GM06990 (cell line): Measurements from ENCODE around the gene DMD.

Source experiments
- DNase-seq: peaks from one replicate; pipeline ENCODE4 v3.0.0-alpha.2; 2011; ENCODE audit not compliant: insufficient read length; ENCODE audit errors: extremely low read depth
- H3K27me3 ChIP-seq: replicated peaks from 2 replicates; pipeline ENCODE4 v1.6.0; 2011; ENCODE audit warnings: low read length; ENCODE audit not compliant: control insufficient read depth, insufficient read depth
- H3K36me3 ChIP-seq: 2 replicates; pipeline ENCODE4 v1.5.1; 2011; ENCODE audit warnings: low read length; ENCODE audit not compliant: control insufficient read depth, insufficient read depth
- H3K4me3 ChIP-seq: replicated peaks from 2 replicates; pipeline ENCODE4 v1.5.1; 2011; ENCODE audit warnings: low read depth, mild to moderate bottlenecking, control low read depth, low read length
- CTCF ChIP-seq: IDR thresholded peaks from 2 replicates; pipeline ENCODE4 v1.5.1; 2011; ENCODE audit warnings: low read length, control low read depth, mild to moderate bottlenecking, inconsistent platforms; ENCODE audit not compliant: insufficient read depth, poor library complexity, severe bottlenecking

Gene DMD

GRCh38 chrX:33205321-33205720 is 6.0 kb downstream of the DMD start:
- no peak for DNase-seq
- TF ChIP-seq CTCF = no peak
- Histone ChIP-seq H3K27me3 (no peaks in the 10 kb centered on the region), H3K36me3 (no peaks in the 10 kb centered on the region), H3K4me3 (no peak overlapping the region)

GRCh38 chrX:33204889-33205288 is 6.5 kb downstream of the DMD start:
- TF ChIP-seq CTCF = no peak
- H3K27me3 ChIP-seq = no peaks in the 10 kb centered on the region
- DNase-seq = no peak
- no peaks in the 10 kb centered on the region for H3K36me3 ChIP-seq
- H3K4me3 ChIP-seq = no peak overlapping the region

GRCh38 chrX:33198561-33199279 is 12.6 kb downstream of the DMD start:
- no peak for TF ChIP-seq CTCF
- DNase-seq = no peak
- Histone ChIP-seq H3K4me3 (no peak overlapping the region), H3K27me3 (no peaks in the 10 kb centered on the region), H3K36me3 (no peaks in the 10 kb centered on the region)

- no peak for TF ChIP-seq CTCF
- no peak for DNase-seq
- H3K27me3 ChIP-seq = no peaks in the 10 kb centered on the region
- no peak overlapping the region for H3K4me3 ChIP-seq
- no peaks in the 10 kb centered on the region for H3K36me3 ChIP-seq
These were observed 15.7 kb downstream of the DMD start for GRCh38 chrX:33195698-33196097.

GRCh38 chrX:33194876-33195433 is 16.4 kb downstream of the DMD start:
- no peak for DNase-seq
- Histone ChIP-seq H3K27me3 (no peaks in the 10 kb centered on the region), H3K36me3 (no peaks in the 10 kb centered on the region), H3K4me3 (no peak overlapping the region)
- TF ChIP-seq CTCF = no peak
